ENCODE data around the gene SPPL2B. TPM values are rescaled to one million over a fixed set of nuclear protein-coding genes. Genes with fewer than 3 reads are reported as not detected.

The SPPL2B gene
- total RNA-seq, 4 donors from 2014 or later: 47.8 to 97.8 (median 67.3) TPM

- H3K4me1 ChIP-seq: no peaks in the 10 kb centered on the region
- 69 to 75% methylated on average over 28 of the region's 28 CpGs for WGBS, 2 donors
- H3K9me3 ChIP-seq: no peaks in the 10 kb centered on the region
- no peak for TF ChIP-seq POLR2A (IDR thresholded peaks at IDR 0.05)
- TF ChIP-seq, protein P1, sequence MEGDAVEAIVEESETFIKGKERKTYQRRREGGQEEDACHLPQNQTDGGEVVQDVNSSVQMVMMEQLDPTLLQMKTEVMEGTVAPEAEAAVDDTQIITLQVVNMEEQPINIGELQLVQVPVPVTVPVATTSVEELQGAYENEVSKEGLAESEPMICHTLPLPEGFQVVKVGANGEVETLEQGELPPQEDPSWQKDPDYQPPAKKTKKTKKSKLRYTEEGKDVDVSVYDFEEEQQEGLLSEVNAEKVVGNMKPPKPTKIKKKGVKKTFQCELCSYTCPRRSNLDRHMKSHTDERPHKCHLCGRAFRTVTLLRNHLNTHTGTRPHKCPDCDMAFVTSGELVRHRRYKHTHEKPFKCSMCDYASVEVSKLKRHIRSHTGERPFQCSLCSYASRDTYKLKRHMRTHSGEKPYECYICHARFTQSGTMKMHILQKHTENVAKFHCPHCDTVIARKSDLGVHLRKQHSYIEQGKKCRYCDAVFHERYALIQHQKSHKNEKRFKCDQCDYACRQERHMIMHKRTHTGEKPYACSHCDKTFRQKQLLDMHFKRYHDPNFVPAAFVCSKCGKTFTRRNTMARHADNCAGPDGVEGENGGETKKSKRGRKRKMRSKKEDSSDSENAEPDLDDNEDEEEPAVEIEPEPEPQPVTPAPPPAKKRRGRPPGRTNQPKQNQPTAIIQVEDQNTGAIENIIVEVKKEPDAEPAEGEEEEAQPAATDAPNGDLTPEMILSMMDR (IDR thresholded peaks at IDR 0.05): no peak
- peaks cover under 1 to 2% of the 10 kb centered on the region in 2 donors for H3K36me3 ChIP-seq
- DNase-seq: no peak
- no peak overlapping the region for H3K27ac ChIP-seq
- intact Hi-C loops (cut with DNase I): no loop called here
- H3K27me3 ChIP-seq: no peaks in the 10 kb centered on the region
- no peak overlapping the region for H3K4me3 ChIP-seq (replicated peaks in 1 of 3)
These were observed 30.2 kb downstream of the SPPL2B start for GRCh38 chr19:2358548-2359173.

DNA sequence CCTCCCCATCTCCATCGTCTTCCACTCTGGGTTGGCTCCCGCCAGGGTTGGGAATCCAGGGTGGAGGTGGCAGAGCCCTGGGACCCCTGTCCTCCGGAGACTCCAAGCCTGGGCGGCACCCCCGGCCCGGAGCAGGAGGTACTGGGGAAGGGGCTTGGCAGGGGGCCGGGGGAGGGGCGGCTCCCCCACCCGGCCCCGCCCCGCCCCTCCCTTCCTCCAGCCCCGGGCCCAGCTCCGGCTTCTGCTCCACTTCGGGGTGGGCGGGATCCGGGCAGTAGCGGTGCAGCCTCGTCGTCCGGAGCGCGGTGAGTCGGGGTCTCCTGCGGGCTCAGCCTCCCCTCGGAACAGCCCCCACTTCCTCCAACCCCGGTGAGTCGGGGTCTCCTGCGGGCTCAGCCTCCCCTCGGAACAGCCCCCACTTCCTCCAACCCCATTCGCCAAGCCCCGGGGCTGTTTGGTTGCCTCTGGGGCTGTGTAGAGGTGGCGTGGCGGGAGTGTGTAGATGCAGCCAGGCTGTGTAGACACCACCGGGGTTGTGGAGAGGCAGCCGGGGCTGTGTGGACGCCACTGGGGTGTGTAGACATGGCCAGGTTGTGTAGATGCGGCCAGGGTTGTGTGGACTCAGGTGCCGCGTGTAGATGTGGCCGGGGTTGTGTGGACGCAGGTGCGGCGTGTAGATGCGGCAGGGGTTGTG is 31.7 kb downstream of the SPPL2B start, which contains the start of gene TMPRSS9:
TMPRSS9 (plus strand) TSS at position 274 of the 694 bp plus-strand sequence. CDS start 29,521 bp downstream, outside the sequence.
- H3K27me3 ChIP-seq: no peaks in the 10 kb centered on the region

GRCh38 chr19:2360833-2361232 is 32.3 kb downstream of the SPPL2B start:
- Histone ChIP-seq H3K9me3 (no peaks in the 10 kb centered on the region), H3K4me1 (no peaks in the 10 kb centered on the region), H3K27ac (no peak overlapping the region), H3K4me3 (replicated peaks in 1 of 3) (no peak overlapping the region), H3K36me3 (no peaks in the 10 kb centered on the region), H3K27me3 (no peaks in the 10 kb centered on the region)
- intact Hi-C loops (cut with DNase I): no loop called here
- no peak for DNase-seq
- TF ChIP-seq, protein P1 (IDR thresholded peaks at IDR 0.05): no peak
- no peak for TF ChIP-seq POLR2A (IDR thresholded peaks at IDR 0.05)
- WGBS, 2 donors: 59 to 65% methylated on average over 9 to 10 of the region's 11 CpGs

More for the DNA sequence above, 31.7 kb downstream of the SPPL2B start, which contains the start of gene TMPRSS9:
- no peak for DNase-seq
- H3K36me3 ChIP-seq: no peaks in the 10 kb centered on the region
- no peak within 1 kb of the TSS for H3K27ac ChIP-seq
- WGBS, 2 donors: 41 to 49% methylated on average over 17 to 21 of the region's 44 CpGs
- no peak within 1 kb of the TSS for H3K4me3 ChIP-seq (replicated peaks in 1 of 3)
- TF ChIP-seq, protein P1 (IDR thresholded peaks at IDR 0.05): no peak
- TF ChIP-seq POLR2A (IDR thresholded peaks at IDR 0.05): no peak
- H3K4me1 ChIP-seq: no peaks in the 10 kb centered on the region
- intact Hi-C loops (cut with DNase I): no loop called here
- H3K9me3 ChIP-seq: no peaks in the 10 kb centered on the region

GRCh38 chr19:2361246-2362045 is 33.0 kb downstream of the SPPL2B start:
- no peaks in the 10 kb centered on the region for H3K9me3 ChIP-seq
- H3K27ac ChIP-seq: no peak overlapping the region
- DNase-seq: no peak
- no peak for TF ChIP-seq POLR2A (IDR thresholded peaks at IDR 0.05)
- TF ChIP-seq, protein P1 (IDR thresholded peaks at IDR 0.05): no peak
- no peak overlapping the region for H3K4me3 ChIP-seq (replicated peaks in 1 of 3)
- no peaks in the 10 kb centered on the region for H3K27me3 ChIP-seq
- no peaks in the 10 kb centered on the region for H3K4me1 ChIP-seq
- H3K36me3 ChIP-seq: no peaks in the 10 kb centered on the region
- intact Hi-C loops (cut with DNase I): no loop called here
- WGBS, 2 donors: 25 to 26% methylated on average over 16 to 19 of the region's 24 CpGs
